Right cardiac atrium (tissue), 5 donors: Measurements from ENCODE around the gene OR6C75. TPM values are rescaled to one million over a fixed set of nuclear protein-coding genes. Genes with fewer than 3 reads are reported as not detected.
"Not testable (repeated sequence)": the region's sequence is repeated elsewhere in the genome, so short reads cannot be mapped to it uniquely, and the experiment has no call there.

Experiments
- ATAC-seq, 2 donors: fragments of 200-7000 bp; cut with Tn5 transposase; one replicate each; pipeline versions ENCODE4 v1.8.0 to v1.9.1; 2020; ENCODE audit warnings: moderate library complexity in 2 of 2, mild to moderate bottlenecking in 1 of 2
- DNase-seq, 3 donors: peaks; one replicate each; pipeline ENCODE4 v3.0.0-alpha.2; 2020
- H3K27ac ChIP-seq: one replicate; pipeline ENCODE4 v1.5.1; 2013; ENCODE audit warnings: mild to moderate bottlenecking, low read length, control low read depth, moderate library complexity
- H3K27me3 ChIP-seq: one replicate; pipeline ENCODE4 v1.6.1; 2013; ENCODE audit not compliant: control insufficient read depth, insufficient read depth
- H3K4me1 ChIP-seq: one replicate; pipeline ENCODE4 v1.6.1; 2013; ENCODE audit warnings: low read length; ENCODE audit not compliant: control insufficient read depth, insufficient read depth
- H3K4me3 ChIP-seq: one replicate; pipeline ENCODE4 v1.5.1; 2013; ENCODE audit warnings: low read length, control low read depth
- H3K9me3 ChIP-seq: one replicate; pipeline ENCODE4 v1.6.1; 2013; ENCODE audit warnings: low read length; ENCODE audit not compliant: control insufficient read depth
- WGBS: extraction: QIAGEN DNeasy Blood & Tissue Kit; methylation state at CpG from one replicate; pipeline ENCODE4 v1.1.7; 2013; 5-methylcytosine and 5-hydroxymethylcytosine counted together
- intact Hi-C, 4 donors: fragments of 100-400 bp; cut with DNase I; formaldehyde crosslinking; loops; one replicate each; pipeline versions ENCODE4 v1.11.0 to v1.14.0; 2022 to 2023
- long read RNA-seq, 4 donors: library from polyadenylated mRNA; unstranded; transcript quantifications; one replicate each; pipeline ENCODE4 v2.0.0, GENCODE V29; 2020 to 2021
- polyA plus RNA-seq: library from polyadenylated mRNA; stranded (reverse); fragments of 200-250 nt; gene quantifications from one replicate; pipeline ENCODE4 v1.2.3, GENCODE V29; 2013
- total RNA-seq, 4 donors: library from RNA; stranded (reverse); fragmentation: NEBNext Ultra II Directional; extraction: Animal tissue kit (Norgen Biotek cat#: 25700); gene quantifications; one replicate each; pipeline ENCODE4 v1.2.1, GENCODE V29; 2021
- donor health status: healthy with polysubstance abuse.
- donor health status: DM: no; HTN: yes; CAD: no.
- donor health status: DM: no; HTN: no; CAD: no.
- donor health status: DM: no; HTN: yes; CAD: no; lungs with severe emphysema.
- donor health status: DM: yes; HTN: yes; CAD: no.

Gene OR6C75
- not detected for total RNA-seq
- polyA plus RNA-seq = not detected
- long read RNA-seq, donor 1 = 0 reads
- long read RNA-seq, donor 2 = 0 reads
- long read RNA-seq, donor 3 = 0 reads
- long read RNA-seq, donor 4 = 0 reads

- ATAC-seq = no peak
- Histone ChIP-seq H3K9me3 (no peaks in the 10 kb centered on the region), H3K4me1 (no peaks in the 10 kb centered on the region), H3K27ac (no peak within 1 kb of the TSS), H3K27me3 (no peaks in the 10 kb centered on the region), H3K4me3 (no peak within 1 kb of the TSS)
- WGBS = 86% methylated on average over 4 of the region's 4 CpGs
- DNase-seq = no peak
- intact Hi-C loops = no loop called here
Observed at GRCh38 chr12:55362675-55363074, at the start of gene OR6C75. TSS of gene OR6C75 (plus strand) at chr12:55362975. CDS start at chr12:55365111, 2,136 bp downstream.

GRCh38 chr12:55314043-55314442 is 48.7 kb upstream of the OR6C75 start, which contains the start of gene OR6C1:
TSS of gene OR6C1 (plus strand) at chr12:55314343. CDS start at chr12:55320600, 6,257 bp downstream.
- 77% methylated on average over 2 of the region's 2 CpGs for WGBS
- H3K9me3 ChIP-seq = no peaks in the 10 kb centered on the region
- intact Hi-C loops = no loop called here
- no peaks in the 10 kb centered on the region for H3K27me3 ChIP-seq
- H3K4me3 ChIP-seq = no peak within 1 kb of the TSS
- H3K27ac ChIP-seq = no peak within 1 kb of the TSS
- ATAC-seq (no peak), DNase-seq (no peak)
- H3K4me1 ChIP-seq = no peaks in the 10 kb centered on the region

- ATAC-seq (no peak), DNase-seq (no peak)
- WGBS = 79% methylated on average over 4 of the region's 4 CpGs
- Histone ChIP-seq H3K4me1 (no peaks in the 10 kb centered on the region), H3K4me3 (no peak overlapping the region), H3K27me3 (no peaks in the 10 kb centered on the region), H3K9me3 (no peaks in the 10 kb centered on the region), H3K27ac (no peak overlapping the region)
- intact Hi-C loops = no loop called here
Observed at GRCh38 chr12:55320201-55320600, 42.6 kb upstream of the OR6C75 start.

- 92% methylated on average over 6 of the region's 6 CpGs for WGBS
- intact Hi-C loops, H3K4me3 ChIP-seq, H3K4me1 ChIP-seq, ATAC-seq, H3K27ac ChIP-seq, DNase-seq, H3K27me3 ChIP-seq, H3K9me3 ChIP-seq: not testable (repeated sequence)
Observed at GRCh38 chr12:55325801-55326200, 37.0 kb upstream of the OR6C75 start.

GRCh38 chr12:55330446-55330845 is 32.3 kb upstream of the OR6C75 start, which contains the start of gene OR6C3:
TSS of gene OR6C3 (plus strand) at chr12:55330746. CDS start at chr12:55331701, 955 bp downstream.
- DNase-seq (no peak), ATAC-seq (no peak)
- no peaks in the 10 kb centered on the region for H3K4me1 ChIP-seq
- no peak within 1 kb of the TSS for H3K27ac ChIP-seq
- H3K4me3 ChIP-seq = no peak within 1 kb of the TSS
- intact Hi-C loops = no loop called here
- H3K9me3 ChIP-seq = no peaks in the 10 kb centered on the region
- WGBS = 91% methylated on average over 1 of the region's 1 CpG
- H3K27me3 ChIP-seq = no peaks in the 10 kb centered on the region

- no peaks in the 10 kb centered on the region for H3K4me1 ChIP-seq
- no peak overlapping the region for H3K4me3 ChIP-seq
- ATAC-seq (no peak), DNase-seq (no peak)
- H3K27me3 ChIP-seq = no peaks in the 10 kb centered on the region
- intact Hi-C loops = no loop called here
- H3K27ac ChIP-seq = no peak overlapping the region
- H3K9me3 ChIP-seq = no peaks in the 10 kb centered on the region
- WGBS = 86% methylated on average over 10 of the region's 10 CpGs
Observed at GRCh38 chr12:55336002-55336401, 26.8 kb upstream of the OR6C75 start.

GRCh38 chr12:55355338-55355737 is 7.4 kb upstream of the OR6C75 start:
- intact Hi-C loops, H3K9me3 ChIP-seq, H3K4me3 ChIP-seq, DNase-seq, H3K4me1 ChIP-seq, H3K27ac ChIP-seq, H3K27me3 ChIP-seq, ATAC-seq: not testable (repeated sequence)
- WGBS = 57% methylated on average over 4 of the region's 4 CpGs

GRCh38 chr12:55365086-55365485 is 2.3 kb downstream of the OR6C75 start:
- Histone ChIP-seq H3K9me3 (no peaks in the 10 kb centered on the region), H3K27me3 (no peaks in the 10 kb centered on the region), H3K4me3 (no peak overlapping the region), H3K4me1 (no peaks in the 10 kb centered on the region), H3K27ac (no peak overlapping the region)
- no peak for DNase-seq
- WGBS = 65% methylated on average over 3 of the region's 3 CpGs
- intact Hi-C loops = no loop called here
- no peak for ATAC-seq

- Histone ChIP-seq H3K27me3 (no peaks in the 10 kb centered on the region), H3K27ac (no peak overlapping the region), H3K4me1 (no peaks in the 10 kb centered on the region), H3K4me3 (no peak overlapping the region), H3K9me3 (no peaks in the 10 kb centered on the region)
- 69% methylated on average over 4 of the region's 4 CpGs for WGBS
- DNase-seq (no peak), ATAC-seq (no peak)
- intact Hi-C loops = no loop called here
Observed at GRCh38 chr12:55372521-55372920, 9.7 kb downstream of the OR6C75 start.

- ATAC-seq (no peak), DNase-seq (no peak)
- Histone ChIP-seq H3K4me1 (no peaks in the 10 kb centered on the region), H3K4me3 (no peak overlapping the region), H3K27ac (no peak overlapping the region), H3K9me3 (no peaks in the 10 kb centered on the region), H3K27me3 (no peaks in the 10 kb centered on the region)
- intact Hi-C loops = no loop called here
Observed at GRCh38 chr12:55385891-55386290, 23.1 kb downstream of the OR6C75 start.

GRCh38 chr12:55392032-55392795 is 29.4 kb downstream of the OR6C75 start:
- no peaks in the 10 kb centered on the region for H3K27me3 ChIP-seq
- WGBS = 84% methylated on average over 23 of the region's 23 CpGs
- H3K9me3 ChIP-seq = no peaks in the 10 kb centered on the region
- H3K4me3 ChIP-seq = no peak overlapping the region
- DNase-seq (peak in 1 of 3 donors; percentile 30), ATAC-seq (no peak)
- intact Hi-C loops = no loop called here
- no peak overlapping the region for H3K27ac ChIP-seq
- H3K4me1 ChIP-seq = no peaks in the 10 kb centered on the region
